ENCODE measurements around the gene MOSMO.

DNA sequence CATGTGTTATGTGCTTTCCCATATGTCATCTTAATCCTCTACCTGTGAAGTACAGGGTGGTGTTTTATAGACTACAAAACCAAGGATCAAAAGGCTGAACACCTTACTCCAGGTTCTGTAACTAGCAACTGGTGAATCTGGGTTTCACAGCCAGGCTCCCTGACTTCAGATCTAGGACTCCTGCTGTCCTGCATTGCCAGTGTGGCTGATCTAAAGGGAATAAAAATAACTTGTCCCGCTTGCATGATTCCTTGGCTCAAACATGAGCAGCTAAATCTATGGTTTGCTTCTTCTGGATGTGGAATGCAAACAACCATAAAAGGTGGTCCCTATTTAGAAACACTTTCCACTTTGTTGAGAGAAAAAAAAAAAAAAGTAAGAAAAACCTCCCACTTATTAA, 80.7 kb downstream of the MOSMO start:
- TF ChIP-seq, protein P1, sequence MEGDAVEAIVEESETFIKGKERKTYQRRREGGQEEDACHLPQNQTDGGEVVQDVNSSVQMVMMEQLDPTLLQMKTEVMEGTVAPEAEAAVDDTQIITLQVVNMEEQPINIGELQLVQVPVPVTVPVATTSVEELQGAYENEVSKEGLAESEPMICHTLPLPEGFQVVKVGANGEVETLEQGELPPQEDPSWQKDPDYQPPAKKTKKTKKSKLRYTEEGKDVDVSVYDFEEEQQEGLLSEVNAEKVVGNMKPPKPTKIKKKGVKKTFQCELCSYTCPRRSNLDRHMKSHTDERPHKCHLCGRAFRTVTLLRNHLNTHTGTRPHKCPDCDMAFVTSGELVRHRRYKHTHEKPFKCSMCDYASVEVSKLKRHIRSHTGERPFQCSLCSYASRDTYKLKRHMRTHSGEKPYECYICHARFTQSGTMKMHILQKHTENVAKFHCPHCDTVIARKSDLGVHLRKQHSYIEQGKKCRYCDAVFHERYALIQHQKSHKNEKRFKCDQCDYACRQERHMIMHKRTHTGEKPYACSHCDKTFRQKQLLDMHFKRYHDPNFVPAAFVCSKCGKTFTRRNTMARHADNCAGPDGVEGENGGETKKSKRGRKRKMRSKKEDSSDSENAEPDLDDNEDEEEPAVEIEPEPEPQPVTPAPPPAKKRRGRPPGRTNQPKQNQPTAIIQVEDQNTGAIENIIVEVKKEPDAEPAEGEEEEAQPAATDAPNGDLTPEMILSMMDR (IDR thresholded peaks at IDR 0.05; ENCODE audit: low read depth, low read length, poor library complexity, severe bottlenecking): no peak
- TF ChIP-seq EZH2phosphoT487 (IDR thresholded peaks at IDR 0.05; ENCODE audit: borderline replicate concordance, low read length): no peak
